DMS53 (cell line): ENCODE results near the gene PSMA4.
"Not testable (repeated sequence)": the region's sequence is repeated elsewhere in the genome, so short reads cannot be mapped to it uniquely, and the experiment has no call there.

Experiments used
- DNase-seq: peaks from one replicate; lab custom pipeline; 2025; lab: John Stamatoyannopoulos, UW

Gene PSMA4

GRCh38 chr15:78551902-78552301 lies 11.7 kb downstream of the PSMA4 start:
- no peak for DNase-seq

GRCh38 chr15:78552597-78552996 lies 12.4 kb downstream of the PSMA4 start:
- DNase-seq, result no peak

DNA sequence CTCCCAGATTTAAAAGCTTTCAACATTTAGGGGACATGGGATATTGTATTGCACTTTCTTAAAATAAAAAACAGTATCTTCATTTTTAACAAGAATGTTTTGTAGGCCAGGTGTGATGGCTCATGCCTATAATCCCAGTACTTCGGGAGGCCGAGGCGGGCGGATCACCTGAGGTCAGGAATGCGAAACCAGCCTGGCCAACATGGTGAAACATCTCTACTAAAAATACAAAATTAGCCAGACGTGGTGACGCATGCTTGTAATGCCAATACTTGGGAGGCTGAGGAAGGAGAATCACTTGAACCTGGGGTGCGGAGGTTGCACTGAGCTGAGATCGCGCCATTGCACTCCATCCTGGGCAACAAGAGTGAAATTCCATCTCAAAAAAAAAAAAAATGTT lies 20.0 kb downstream of the PSMA4 start:
- not testable (repeated sequence) for DNase-seq

DNA sequence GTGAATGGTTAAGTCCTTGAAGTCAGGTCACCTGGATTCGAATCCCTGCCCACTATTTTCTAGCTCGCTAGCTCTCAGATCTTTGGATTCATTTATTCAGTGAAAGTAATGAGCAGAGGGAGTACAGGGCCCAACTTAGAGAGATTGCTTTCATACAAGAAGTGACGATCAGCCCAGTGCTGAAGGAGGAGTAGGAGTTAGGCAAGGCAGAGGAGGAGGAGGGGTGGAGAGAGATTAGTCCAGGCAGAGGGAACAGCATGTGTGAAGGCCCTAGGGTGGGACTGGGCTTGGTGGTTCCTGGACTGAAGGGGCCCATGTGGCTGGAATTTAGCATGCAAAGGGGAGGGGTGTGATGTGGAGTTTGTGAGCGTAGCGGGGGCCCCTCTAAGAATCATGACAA lies 21.2 kb downstream of the PSMA4 start:
- no peak for DNase-seq

GRCh38 chr15:78563092-78563491 lies 22.8 kb downstream of the PSMA4 start:
- DNase-seq, result no peak

- peak; percentile 21 for DNase-seq
Measured at GRCh38 chr15:78564743-78565096, 24.5 kb downstream of the PSMA4 start.

GRCh38 chr15:78565097-78565950 lies 25.1 kb downstream of the PSMA4 start, which contains the start of gene CHRNA5:
TSS of gene CHRNA5 (plus strand) at chr15:78565520. CDS start at chr15:78565720, 200 bp downstream.
- DNase-seq, result peak; percentile 94

GRCh38 chr15:78565951-78566774 lies 25.9 kb downstream of the PSMA4 start:
- DNase-seq, result peak; percentile 72

DNA sequence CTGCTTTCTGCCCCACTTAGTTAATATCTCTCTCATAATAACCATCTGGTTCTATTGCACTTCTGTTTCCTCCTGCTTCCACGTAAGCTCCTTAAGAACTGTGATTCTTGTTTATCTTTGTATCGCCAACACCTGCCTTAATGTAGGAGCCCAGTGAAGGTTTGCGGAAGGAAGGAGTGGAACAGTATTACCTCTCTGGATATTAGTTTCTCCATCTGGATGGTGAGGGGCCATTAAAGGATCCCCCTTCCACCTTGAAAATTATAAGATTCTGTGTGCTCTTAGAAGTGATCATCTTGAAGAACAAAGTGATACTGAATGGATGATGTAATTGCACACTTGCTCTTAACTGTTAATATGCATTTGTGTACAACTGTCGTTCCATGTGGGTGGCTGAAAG lies 27.3 kb downstream of the PSMA4 start:
- no peak for DNase-seq

DNA sequence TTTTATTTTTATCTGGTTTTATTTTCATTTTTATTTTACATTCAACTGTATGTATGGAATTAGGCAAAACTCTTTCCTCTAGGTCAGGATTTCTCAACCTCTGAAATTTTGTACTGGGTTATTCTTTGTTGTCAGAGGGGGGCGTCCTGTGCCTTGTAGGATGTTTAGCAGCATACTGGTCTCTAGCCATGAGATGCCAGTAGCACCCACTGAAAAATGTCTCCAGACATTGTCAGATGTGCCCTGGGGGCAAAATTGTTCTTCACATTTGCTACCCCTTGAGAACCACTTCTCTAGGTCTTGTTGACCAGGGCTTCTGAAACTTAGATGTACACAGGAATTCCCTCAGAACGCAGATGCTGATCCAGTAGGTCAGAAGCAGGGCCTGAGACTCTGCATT lies 30.5 kb downstream of the PSMA4 start:
- DNase-seq, result no peak

DNA sequence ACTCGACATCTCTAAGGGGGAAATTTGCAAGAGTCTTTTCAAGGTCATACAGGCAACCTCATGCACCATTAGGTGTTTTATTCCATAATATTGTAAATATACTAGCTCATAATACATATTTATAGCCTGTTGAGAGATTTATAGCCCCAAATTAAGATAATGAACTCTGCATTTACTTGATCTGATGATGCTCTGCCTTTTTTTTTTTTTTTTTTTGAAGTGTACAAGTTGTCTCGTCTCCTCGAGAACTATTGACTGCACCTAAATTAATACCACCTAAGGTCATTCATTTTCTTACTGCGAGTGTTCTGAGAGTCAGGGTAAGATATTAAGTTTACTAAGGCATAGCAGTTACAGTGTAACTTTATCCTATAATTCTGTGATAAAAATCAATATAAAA lies 31.1 kb downstream of the PSMA4 start:
- no peak for DNase-seq

DNA sequence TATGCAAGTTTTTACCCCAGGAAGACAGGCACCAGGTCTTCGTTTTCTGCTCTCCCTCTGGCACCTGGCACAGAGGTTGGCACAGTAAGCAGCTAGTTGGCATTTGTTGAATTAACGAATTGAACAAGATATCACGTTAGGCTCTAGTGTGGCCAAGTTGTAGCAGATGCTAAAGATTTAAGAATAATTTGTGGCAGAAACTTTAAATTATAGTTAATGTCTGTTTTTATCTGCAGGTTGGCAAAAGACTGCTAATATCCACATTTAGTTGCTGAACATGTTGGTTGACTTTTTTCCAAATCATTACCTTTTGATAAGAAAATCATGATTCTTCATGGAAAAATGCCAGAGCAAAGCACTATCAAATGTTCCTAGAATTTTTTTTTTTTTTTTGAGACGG lies 33.2 kb downstream of the PSMA4 start:
- DNase-seq, result no peak

- DNase-seq, result no peak
Measured at GRCh38 chr15:78574944-78575343, 34.7 kb downstream of the PSMA4 start.

- DNase-seq, result no peak
Measured at GRCh38 chr15:78597583-78597982, 57.3 kb downstream of the PSMA4 start.

DNA sequence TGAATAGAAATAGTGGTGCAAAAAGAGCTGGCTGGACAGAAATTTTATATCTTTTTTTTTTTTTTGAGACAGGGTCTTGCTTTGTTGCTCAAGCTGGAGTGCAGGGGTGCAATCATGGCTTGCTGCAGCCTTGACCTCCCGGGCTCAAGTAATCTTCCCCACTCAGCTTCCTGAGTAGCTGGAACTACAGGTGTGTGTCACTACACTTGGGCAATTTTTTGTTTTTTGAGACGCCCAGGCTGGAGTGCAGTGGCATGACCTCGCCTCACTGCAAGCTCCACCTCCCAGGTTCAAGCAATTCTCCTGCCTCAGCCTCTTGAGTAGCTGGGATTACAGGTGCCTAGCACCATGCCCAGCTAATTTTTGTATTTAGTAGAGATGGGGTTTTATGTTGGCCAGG lies 58.1 kb downstream of the PSMA4 start:
- no peak for DNase-seq

- no peak for DNase-seq
Measured at GRCh38 chr15:78599189-78599588, 58.9 kb downstream of the PSMA4 start.
